H1 (cell line): ENCODE results near the gene CFAP100. TPM values are rescaled to one million over a fixed set of nuclear protein-coding genes. Genes with fewer than 3 reads are reported as not detected.

Experiments
- CTCF ChIA-PET: fragments of 300-600 bp; sonication (Branson Sonifier 250); formaldehyde crosslinking; loops from one replicate; lab custom pipeline; 2021; ENCODE audit not compliant: partially characterized antibody; lab: Charles Lee
- POLR2A ChIA-PET: fragments of 300-600 bp; sonication (Branson Sonifier 250); formaldehyde crosslinking; loops from one replicate; lab custom pipeline; 2021; ENCODE audit warnings: inconsistent platforms; ENCODE audit not compliant: partially characterized antibody; lab: Charles Lee
- DNase-seq, 2 experiments: peaks; one replicate each; pipeline versions ENCODE4 v3.0.0 to v3.0.0-alpha.2; 2010 to 2022; ENCODE audit warnings: low spot score in 2 of 2, low read depth in 1 of 2, mixed read lengths in 1 of 2
- FAIRE-seq: peaks from 2 replicates; lab custom pipeline; 2011; peaks lifted over from hg19 to GRCh38; lab: Jason Lieb, UNC
- H2AFZ ChIP-seq: 2 replicates; pipeline ENCODE4 v1.8.1; 2012; ENCODE audit warnings: low read length, inconsistent platforms
- H2AK5ac ChIP-seq: 2 replicates; pipeline ENCODE4 v1.6.1; 2013; ENCODE audit warnings: low read depth, low read length
- H2BK120ac ChIP-seq: replicated peaks from 2 replicates; pipeline ENCODE3; 2013; ENCODE audit warnings: low read depth, low read length, inconsistent platforms
- H2BK12ac ChIP-seq: 2 replicates; pipeline ENCODE4 v1.6.1; 2013; ENCODE audit warnings: low read depth, low read length
- H2BK15ac ChIP-seq: 2 replicates; pipeline ENCODE4 v1.6.1; 2013; ENCODE audit warnings: low read length
- H2BK20ac ChIP-seq: 2 replicates; pipeline ENCODE4 v1.6.1; 2013; ENCODE audit warnings: low read length
- H2BK5ac ChIP-seq: 2 replicates; pipeline ENCODE4 v1.6.1; 2013; ENCODE audit warnings: low read depth, low read length
- H3K14ac ChIP-seq: 2 replicates; pipeline ENCODE4 v1.6.1; 2013; ENCODE audit warnings: inconsistent platforms; ENCODE audit not compliant: insufficient read length
- H3K18ac ChIP-seq: 2 replicates; pipeline ENCODE4 v1.6.1; 2013; ENCODE audit warnings: low read length; ENCODE audit errors: extremely low read depth
- H3K23ac ChIP-seq: 2 replicates; pipeline ENCODE4 v1.6.1; 2013; ENCODE audit warnings: inconsistent platforms; ENCODE audit not compliant: insufficient read length
- H3K23me2 ChIP-seq: 2 replicates; pipeline ENCODE4 v1.6.1; 2013; ENCODE audit warnings: low read depth, low read length
- H3K27ac ChIP-seq: 2 replicates; pipeline ENCODE4 v1.6.1; 2011; ENCODE audit warnings: low read depth, low read length, inconsistent platforms
- H3K27me3 ChIP-seq, 4 experiments: replicated peaks in 1 of 4; 1 replicate in 1 of 4; 2 replicates in 3 of 4; pipeline versions ENCODE4 v1.6.1 to v1.8.1; 2011 to 2013; ENCODE audit warnings: low read length in 3 of 4, mild to moderate bottlenecking in 3 of 4, inconsistent platforms in 2 of 4, mixed read lengths in 2 of 4, moderate library complexity in 1 of 4; ENCODE audit not compliant: control insufficient read depth in 3 of 4, insufficient read depth in 3 of 4; ENCODE audit errors: extremely low read depth in 1 of 4
- H3K36me3 ChIP-seq, 4 experiments: 2 replicates each; pipeline versions ENCODE4 v1.6.1 to v1.8.1; 2011 to 2013; ENCODE audit warnings: mild to moderate bottlenecking in 4 of 4, low read length in 3 of 4, moderate library complexity in 2 of 4, control low read depth in 1 of 4, inconsistent platforms in 1 of 4; ENCODE audit not compliant: insufficient read depth in 4 of 4, control insufficient read depth in 2 of 4
- H3K4ac ChIP-seq: replicated peaks from 2 replicates; pipeline ENCODE3; 2013; ENCODE audit warnings: low read length, low read depth, mixed read lengths, inconsistent platforms; ENCODE audit not compliant: insufficient read length
- H3K4me1 ChIP-seq, 4 experiments: replicated peaks in 1 of 4; 1 replicate in 1 of 4; 2 replicates in 3 of 4; pipeline versions ENCODE4 v1.6.1 to v1.8.1; 2011 to 2013; ENCODE audit warnings: low read length in 3 of 4, inconsistent platforms in 2 of 4, mixed read lengths in 1 of 4; ENCODE audit not compliant: insufficient read depth in 4 of 4, control insufficient read depth in 3 of 4
- H3K4me2 ChIP-seq, 2 experiments: 2 replicates each; pipeline versions ENCODE4 v1.6.1 to v1.8.1; 2011 to 2013; ENCODE audit warnings: low read depth in 2 of 2, low read length in 2 of 2, control low read depth in 1 of 2, inconsistent platforms in 1 of 2, mild to moderate bottlenecking in 1 of 2; ENCODE audit not compliant: insufficient read depth in 1 of 2
- H3K4me3 ChIP-seq, 4 experiments: fragments of 200-600, 300-600 bp in 1 of 4; sonication (generic), shearing (Covaris generic), sonication (Bioruptor Twin) in 1 of 4; 2 replicates each; pipeline versions ENCODE4 v1.5.1 to v1.8.1; 2011 to 2016; ENCODE audit warnings: low read length in 4 of 4, low read depth in 3 of 4, control low read depth in 2 of 4, inconsistent platforms in 2 of 4, mild to moderate bottlenecking in 2 of 4, mixed read lengths in 1 of 4, moderate library complexity in 1 of 4; ENCODE audit not compliant: insufficient read depth in 2 of 4; ENCODE audit errors: extremely low read depth in 1 of 4
- H3K56ac ChIP-seq: replicated peaks from 2 replicates; pipeline ENCODE3; 2013; ENCODE audit warnings: low read depth, mild to moderate bottlenecking, mixed read lengths, low read length, inconsistent platforms; ENCODE audit not compliant: insufficient read length
- H3K79me1 ChIP-seq: 2 replicates; pipeline ENCODE4 v1.6.1; 2013; ENCODE audit warnings: low read depth, low read length, control low read depth
- H3K79me2 ChIP-seq, 2 experiments: 2 replicates each; pipeline versions ENCODE4 v1.6.1 to v1.8.1; 2012 to 2013; ENCODE audit warnings: low read length in 2 of 2, mild to moderate bottlenecking in 2 of 2, inconsistent platforms in 1 of 2; ENCODE audit not compliant: insufficient read depth in 2 of 2, control insufficient read depth in 1 of 2
- H3K9ac ChIP-seq, 4 experiments: replicated peaks in 1 of 4; 1 replicate in 1 of 4; 2 replicates in 3 of 4; pipeline versions ENCODE4 v1.6.1 to v1.8.1; 2011 to 2013; ENCODE audit warnings: low read depth in 3 of 4, low read length in 3 of 4, control low read depth in 2 of 4, mild to moderate bottlenecking in 2 of 4, moderate library complexity in 2 of 4, inconsistent platforms in 1 of 4; ENCODE audit errors: extremely low read depth in 1 of 4
- H3K9me3 ChIP-seq, 2 experiments: 2 replicates each; pipeline versions ENCODE4 v1.6.1 to v1.8.1; 2012 to 2013; ENCODE audit warnings: mild to moderate bottlenecking in 2 of 2, moderate library complexity in 2 of 2, control low read depth in 1 of 2, inconsistent platforms in 1 of 2, low read depth in 1 of 2, low read length in 1 of 2, mixed read lengths in 1 of 2; ENCODE audit not compliant: insufficient read depth in 2 of 2
- H4K20me1 ChIP-seq, 2 experiments: replicated peaks in 1 of 2; 2 replicates each; pipeline versions ENCODE3 to v1.8.1; 2011 to 2013; ENCODE audit warnings: inconsistent platforms in 2 of 2, low read length in 2 of 2, mild to moderate bottlenecking in 1 of 2; ENCODE audit not compliant: insufficient read depth in 2 of 2, control insufficient read depth in 1 of 2
- H4K5ac ChIP-seq: 2 replicates; pipeline ENCODE4 v1.6.1; 2013; ENCODE audit warnings: low read length, low read depth, mixed read lengths, inconsistent platforms; ENCODE audit not compliant: insufficient read length
- H4K8ac ChIP-seq: 2 replicates; pipeline ENCODE4 v1.8.0; 2013; ENCODE audit warnings: mild to moderate bottlenecking, moderate library complexity, low read length, inconsistent platforms; ENCODE audit not compliant: insufficient read depth; ENCODE audit errors: extremely low read depth
- H4K91ac ChIP-seq: replicated peaks from 2 replicates; pipeline ENCODE3; 2013; ENCODE audit warnings: low read length, mixed read lengths, inconsistent platforms; ENCODE audit not compliant: insufficient read length
- CEBPB ChIP-seq: IDR thresholded peaks from 2 replicates; pipeline ENCODE4 v1.6.1; 2012; ENCODE audit warnings: low read depth, low read length
- RAD21 ChIP-seq, 2 experiments: IDR thresholded peaks in 1 of 2; conservative IDR thresholded peaks in 1 of 2; 2 replicates each; pipeline ENCODE4 v1.6.1; 2011; ENCODE audit warnings: low read depth in 2 of 2, low read length in 2 of 2, improper control_type of control experiment in 1 of 2, inconsistent platforms in 1 of 2, mild to moderate bottlenecking in 1 of 2, moderate library complexity in 1 of 2
- RNF2 ChIP-seq: fragments of 200-900, 300-1000 bp; sonication (generic); IDR thresholded peaks from 2 replicates; pipeline ENCODE4 v1.7.1; 2016; ENCODE audit warnings: borderline replicate concordance, low read depth, mild to moderate bottlenecking, antibody characterized with exemption, low read length; ENCODE audit not compliant: poor library complexity, severe bottlenecking; ENCODE audit errors: missing control alignments
- SP1 ChIP-seq: IDR thresholded peaks from 2 replicates; pipeline ENCODE4 v1.6.1; 2011; ENCODE audit warnings: low read depth, low read length
- WGBS, 2 experiments: shearing (Covaris generic) in 1 of 2; methylation state at CpG; one replicate each; pipeline versions ENCODE4 v1.1.6 to v1.1.7; 2013 to 2015; ENCODE audit warnings: low lambda C conversion rate in 2 of 2, mixed read lengths in 2 of 2, inconsistent platforms in 1 of 2, low coverage in 1 of 2, missing lambda C conversion rate in 1 of 2; ENCODE audit not compliant: insufficient replicate concordance in 2 of 2, insufficient coverage in 1 of 2, insufficient read length in 1 of 2; ENCODE audit errors: extremely low coverage in 1 of 2, missing lambda C conversion rate in 1 of 2; 5-methylcytosine and 5-hydroxymethylcytosine counted together
- polyA plus RNA-seq, 7 experiments: library from polyadenylated mRNA; depleted of rRNA in 3 of 7; stranded (reverse) in 5 of 7; unstranded in 2 of 7; fragments of >200 nt in 5 of 7; fragments of 200-250 nt in 2 of 7; gene quantifications; 1 replicate in 5 of 7; 2 replicates in 1 of 7; 4 replicates in 1 of 7; pipeline versions ENCODE4 v1.2.1 to v1.2.3, GENCODE V29; 2011 to 2013; ENCODE audit warnings: missing spikeins in 2 of 7, mixed read lengths in 2 of 7
- total RNA-seq: library from RNA; stranded (reverse); fragmentation: NEBNext Ultra II Directional; extraction: Animal tissue kit (Norgen Biotek cat#: 25700); gene quantifications from 2 replicates; pipeline ENCODE4 v1.2.1, GENCODE V29; 2021

CFAP100 gene
- total and polyA plus RNA-seq, 2 of the 8 experiments (the other 6 are each of a cell fraction or from before 2014, with no cell fraction given) = 0.17 TPM; not detected in 1

DNA sequence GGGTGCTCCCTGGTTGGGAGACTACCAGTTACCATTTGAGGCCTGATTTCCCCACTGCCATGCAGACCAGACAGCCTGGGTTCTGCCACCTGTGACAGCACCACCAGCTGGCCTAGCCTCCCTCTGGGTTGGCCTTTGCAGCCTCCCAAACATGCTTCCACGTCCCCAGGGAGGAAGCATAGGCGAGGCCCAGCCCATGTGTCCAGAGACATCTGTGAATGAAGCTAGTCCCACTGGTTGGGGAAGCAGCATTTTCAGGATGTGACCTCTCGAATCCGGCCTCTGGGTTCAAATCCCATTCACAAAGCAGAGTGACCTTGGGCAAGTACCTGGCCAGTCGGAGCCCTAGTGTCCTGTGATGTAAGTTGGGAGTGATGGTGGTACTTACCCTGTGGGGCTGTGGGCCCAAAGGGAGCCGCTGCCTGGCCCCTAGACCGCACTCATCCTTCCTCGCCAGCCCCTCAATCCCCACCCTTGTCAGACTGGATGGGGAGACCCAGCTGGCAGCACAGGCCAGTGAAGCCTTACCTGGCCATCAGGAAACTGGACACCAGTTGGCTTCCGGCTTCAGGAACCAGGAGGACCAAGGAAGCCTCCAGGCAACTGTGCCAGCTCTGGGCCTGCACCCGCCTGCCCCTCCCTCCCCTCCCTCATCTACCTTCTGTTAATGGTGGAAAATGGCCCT is 43.5 kb upstream of the CFAP100 start:
- Histone ChIP-seq H3K79me2 (peaks cover 0 to 18% of the 10 kb centered on the region in 2 experiments; a peak in 1 of 4 replicates), H3K23me2 (peaks cover 1% of the 10 kb centered on the region; the same call in 1 of the 2 replicates), H3K18ac (no peak overlapping the region), H3K14ac (no peak overlapping the region), H3K4ac (no peak overlapping the region), H3K36me3 (peaks cover 0 to 15% (median 10%) of the 10 kb centered on the region in 4 experiments; a peak in 5 of 8 replicates), H2AFZ (no peak overlapping the region), H2AK5ac (no peak overlapping the region), H3K23ac (no peak overlapping the region), H2BK12ac (no peak overlapping the region), H3K27ac (no peak overlapping the region), H2BK120ac (no peak overlapping the region), H4K8ac (peak overlapping the region; percentile 53; the same call in 1 of the 2 replicates), H3K27me3 (no peaks in the 10 kb centered on the region), H3K9me3 (no peaks in the 10 kb centered on the region), H3K9ac (no peak overlapping the region), H2BK15ac (no peak overlapping the region), H2BK5ac (no peak overlapping the region), H3K79me1 (0 out of 2 replicates have a peak, but pooled peaks cover 4% of the 10 kb centered on the region), H4K20me1 (peaks cover 0 to 25% of the 10 kb centered on the region in 2 experiments), H3K4me2 (no peak overlapping the region), H3K4me1 (peaks cover 0 to 12% (median 6%) of the 10 kb centered on the region in 4 experiments; a peak in 5 of 7 replicates), H3K56ac (no peak overlapping the region), H2BK20ac (no peak overlapping the region), H4K5ac (no peak overlapping the region), H3K4me3 (no peak overlapping the region), H4K91ac (no peak overlapping the region)
- WGBS, 2 experiments = 90% methylated on average over 10 of the region's 10 CpGs; no CpG with 5 or more reads in 1 of the 2 experiments
- FAIRE-seq (no peak), DNase-seq (no peak)
- ChIA-PET CTCF (interaction anchor here (0.8 to 1.9 kb wide), 8 partner anchors 26 to 229 kb away, joined by 3 to 6 read pairs (median 4); partner anchors contain the start of gene CFAP100), POLR2A (interaction anchor here (1.0 kb wide), 1 partner anchor 84 kb away, joined by 4 read pairs; no protein-coding TSS in a partner anchor)
- no peak for TF ChIP-seq RNF2
- no peak for TF ChIP-seq SP1
- no peak for TF ChIP-seq CEBPB
- no peak for TF ChIP-seq RAD21 (IDR thresholded peaks at IDR 0.05 in 1 of 2, conservative IDR thresholded peaks at IDR 0.05 in 1 of 2; ENCODE audit: low read depth in 2 of 2, low read length in 2 of 2)
